H1 (cell line): ENCODE data around the gene HMCN1. TPM values are rescaled to one million over a fixed set of nuclear protein-coding genes. Genes with fewer than 3 reads are reported as not detected.

ENCODE experiments used
- CTCF ChIA-PET: fragments of 300-600 bp; sonication (Branson Sonifier 250); formaldehyde crosslinking; loops from one replicate; lab custom pipeline; 2021; ENCODE audit not compliant: partially characterized antibody; lab: Charles Lee
- POLR2A ChIA-PET: fragments of 300-600 bp; sonication (Branson Sonifier 250); formaldehyde crosslinking; loops from one replicate; lab custom pipeline; 2021; ENCODE audit warnings: inconsistent platforms; ENCODE audit not compliant: partially characterized antibody; lab: Charles Lee
- DNase-seq, 2 experiments: peaks; one replicate each; pipeline versions ENCODE4 v3.0.0 to v3.0.0-alpha.2; 2010 to 2022; ENCODE audit warnings: low spot score in 2 of 2, low read depth in 1 of 2, mixed read lengths in 1 of 2
- FAIRE-seq: peaks from 2 replicates; lab custom pipeline; 2011; peaks lifted over from hg19 to GRCh38; lab: Jason Lieb, UNC
- H2AFZ ChIP-seq: 2 replicates; pipeline ENCODE4 v1.8.1; 2012; ENCODE audit warnings: low read length, inconsistent platforms
- H2AK5ac ChIP-seq: 2 replicates; pipeline ENCODE4 v1.6.1; 2013; ENCODE audit warnings: low read depth, low read length
- H2BK120ac ChIP-seq: replicated peaks from 2 replicates; pipeline ENCODE3; 2013; ENCODE audit warnings: low read depth, low read length, inconsistent platforms
- H2BK12ac ChIP-seq: 2 replicates; pipeline ENCODE4 v1.6.1; 2013; ENCODE audit warnings: low read depth, low read length
- H2BK15ac ChIP-seq: 2 replicates; pipeline ENCODE4 v1.6.1; 2013; ENCODE audit warnings: low read length
- H2BK20ac ChIP-seq: 2 replicates; pipeline ENCODE4 v1.6.1; 2013; ENCODE audit warnings: low read length
- H2BK5ac ChIP-seq: 2 replicates; pipeline ENCODE4 v1.6.1; 2013; ENCODE audit warnings: low read depth, low read length
- H3K14ac ChIP-seq: 2 replicates; pipeline ENCODE4 v1.6.1; 2013; ENCODE audit warnings: inconsistent platforms; ENCODE audit not compliant: insufficient read length
- H3K18ac ChIP-seq: 2 replicates; pipeline ENCODE4 v1.6.1; 2013; ENCODE audit warnings: low read length; ENCODE audit errors: extremely low read depth
- H3K23ac ChIP-seq: 2 replicates; pipeline ENCODE4 v1.6.1; 2013; ENCODE audit warnings: inconsistent platforms; ENCODE audit not compliant: insufficient read length
- H3K23me2 ChIP-seq: 2 replicates; pipeline ENCODE4 v1.6.1; 2013; ENCODE audit warnings: low read depth, low read length
- H3K27ac ChIP-seq: 2 replicates; pipeline ENCODE4 v1.6.1; 2011; ENCODE audit warnings: low read depth, low read length, inconsistent platforms
- H3K27me3 ChIP-seq, 4 experiments: replicated peaks in 1 of 4; 1 replicate in 1 of 4; 2 replicates in 3 of 4; pipeline versions ENCODE4 v1.6.1 to v1.8.1; 2011 to 2013; ENCODE audit warnings: low read length in 3 of 4, mild to moderate bottlenecking in 3 of 4, inconsistent platforms in 2 of 4, mixed read lengths in 2 of 4, moderate library complexity in 1 of 4; ENCODE audit not compliant: control insufficient read depth in 3 of 4, insufficient read depth in 3 of 4; ENCODE audit errors: extremely low read depth in 1 of 4
- H3K36me3 ChIP-seq, 4 experiments: 2 replicates each; pipeline versions ENCODE4 v1.6.1 to v1.8.1; 2011 to 2013; ENCODE audit warnings: mild to moderate bottlenecking in 4 of 4, low read length in 3 of 4, moderate library complexity in 2 of 4, control low read depth in 1 of 4, inconsistent platforms in 1 of 4; ENCODE audit not compliant: insufficient read depth in 4 of 4, control insufficient read depth in 2 of 4
- H3K4ac ChIP-seq: replicated peaks from 2 replicates; pipeline ENCODE3; 2013; ENCODE audit warnings: low read length, low read depth, mixed read lengths, inconsistent platforms; ENCODE audit not compliant: insufficient read length
- H3K4me1 ChIP-seq, 4 experiments: replicated peaks in 1 of 4; 1 replicate in 1 of 4; 2 replicates in 3 of 4; pipeline versions ENCODE4 v1.6.1 to v1.8.1; 2011 to 2013; ENCODE audit warnings: low read length in 3 of 4, inconsistent platforms in 2 of 4, mixed read lengths in 1 of 4; ENCODE audit not compliant: insufficient read depth in 4 of 4, control insufficient read depth in 3 of 4
- H3K4me2 ChIP-seq, 2 experiments: 2 replicates each; pipeline versions ENCODE4 v1.6.1 to v1.8.1; 2011 to 2013; ENCODE audit warnings: low read depth in 2 of 2, low read length in 2 of 2, control low read depth in 1 of 2, inconsistent platforms in 1 of 2, mild to moderate bottlenecking in 1 of 2; ENCODE audit not compliant: insufficient read depth in 1 of 2
- H3K4me3 ChIP-seq, 4 experiments: fragments of 200-600, 300-600 bp in 1 of 4; sonication (generic), shearing (Covaris generic), sonication (Bioruptor Twin) in 1 of 4; 2 replicates each; pipeline versions ENCODE4 v1.5.1 to v1.8.1; 2011 to 2016; ENCODE audit warnings: low read length in 4 of 4, low read depth in 3 of 4, control low read depth in 2 of 4, inconsistent platforms in 2 of 4, mild to moderate bottlenecking in 2 of 4, mixed read lengths in 1 of 4, moderate library complexity in 1 of 4; ENCODE audit not compliant: insufficient read depth in 2 of 4; ENCODE audit errors: extremely low read depth in 1 of 4
- H3K56ac ChIP-seq: replicated peaks from 2 replicates; pipeline ENCODE3; 2013; ENCODE audit warnings: low read depth, mild to moderate bottlenecking, mixed read lengths, low read length, inconsistent platforms; ENCODE audit not compliant: insufficient read length
- H3K79me1 ChIP-seq: 2 replicates; pipeline ENCODE4 v1.6.1; 2013; ENCODE audit warnings: low read depth, low read length, control low read depth
- H3K79me2 ChIP-seq, 2 experiments: 2 replicates each; pipeline versions ENCODE4 v1.6.1 to v1.8.1; 2012 to 2013; ENCODE audit warnings: low read length in 2 of 2, mild to moderate bottlenecking in 2 of 2, inconsistent platforms in 1 of 2; ENCODE audit not compliant: insufficient read depth in 2 of 2, control insufficient read depth in 1 of 2
- H3K9ac ChIP-seq, 4 experiments: replicated peaks in 1 of 4; 1 replicate in 1 of 4; 2 replicates in 3 of 4; pipeline versions ENCODE4 v1.6.1 to v1.8.1; 2011 to 2013; ENCODE audit warnings: low read depth in 3 of 4, low read length in 3 of 4, control low read depth in 2 of 4, mild to moderate bottlenecking in 2 of 4, moderate library complexity in 2 of 4, inconsistent platforms in 1 of 4; ENCODE audit errors: extremely low read depth in 1 of 4
- H3K9me3 ChIP-seq, 2 experiments: 2 replicates each; pipeline versions ENCODE4 v1.6.1 to v1.8.1; 2012 to 2013; ENCODE audit warnings: mild to moderate bottlenecking in 2 of 2, moderate library complexity in 2 of 2, control low read depth in 1 of 2, inconsistent platforms in 1 of 2, low read depth in 1 of 2, low read length in 1 of 2, mixed read lengths in 1 of 2; ENCODE audit not compliant: insufficient read depth in 2 of 2
- H4K20me1 ChIP-seq, 2 experiments: replicated peaks in 1 of 2; 2 replicates each; pipeline versions ENCODE3 to v1.8.1; 2011 to 2013; ENCODE audit warnings: inconsistent platforms in 2 of 2, low read length in 2 of 2, mild to moderate bottlenecking in 1 of 2; ENCODE audit not compliant: insufficient read depth in 2 of 2, control insufficient read depth in 1 of 2
- H4K5ac ChIP-seq: 2 replicates; pipeline ENCODE4 v1.6.1; 2013; ENCODE audit warnings: low read length, low read depth, mixed read lengths, inconsistent platforms; ENCODE audit not compliant: insufficient read length
- H4K8ac ChIP-seq: 2 replicates; pipeline ENCODE4 v1.8.0; 2013; ENCODE audit warnings: mild to moderate bottlenecking, moderate library complexity, low read length, inconsistent platforms; ENCODE audit not compliant: insufficient read depth; ENCODE audit errors: extremely low read depth
- H4K91ac ChIP-seq: replicated peaks from 2 replicates; pipeline ENCODE3; 2013; ENCODE audit warnings: low read length, mixed read lengths, inconsistent platforms; ENCODE audit not compliant: insufficient read length
- ASH2L ChIP-seq: fragments of 200-600, 300-600 bp; sonication (generic); IDR thresholded peaks from one replicate; pipeline ENCODE4 v1.7.1; 2017; ENCODE audit warnings: low read length
- EGR1 ChIP-seq: IDR thresholded peaks from 2 replicates; pipeline ENCODE4 v1.6.1; 2011; ENCODE audit warnings: low read depth, low read length, borderline replicate concordance
- JUND ChIP-seq: IDR thresholded peaks from 2 replicates; pipeline ENCODE4 v1.6.1; 2011; ENCODE audit warnings: mild to moderate bottlenecking, improper control_type of control experiment, low read length
- NANOG ChIP-seq: IDR thresholded peaks from 2 replicates; pipeline ENCODE4 v1.6.1; 2011; ENCODE audit warnings: low read length, low read depth, mild to moderate bottlenecking, inconsistent platforms; ENCODE audit not compliant: insufficient read depth, poor library complexity, severe bottlenecking
- WGBS, 2 experiments: shearing (Covaris generic) in 1 of 2; methylation state at CpG; one replicate each; pipeline versions ENCODE4 v1.1.6 to v1.1.7; 2013 to 2015; ENCODE audit warnings: low lambda C conversion rate in 2 of 2, mixed read lengths in 2 of 2, inconsistent platforms in 1 of 2, low coverage in 1 of 2, missing lambda C conversion rate in 1 of 2; ENCODE audit not compliant: insufficient replicate concordance in 2 of 2, insufficient coverage in 1 of 2, insufficient read length in 1 of 2; ENCODE audit errors: extremely low coverage in 1 of 2, missing lambda C conversion rate in 1 of 2; 5-methylcytosine and 5-hydroxymethylcytosine counted together
- polyA plus RNA-seq, 7 experiments: library from polyadenylated mRNA; depleted of rRNA in 3 of 7; stranded (reverse) in 5 of 7; unstranded in 2 of 7; fragments of >200 nt in 5 of 7; fragments of 200-250 nt in 2 of 7; gene quantifications; 1 replicate in 5 of 7; 2 replicates in 1 of 7; 4 replicates in 1 of 7; pipeline versions ENCODE4 v1.2.1 to v1.2.3, GENCODE V29; 2011 to 2013; ENCODE audit warnings: missing spikeins in 2 of 7, mixed read lengths in 2 of 7
- total RNA-seq: library from RNA; stranded (reverse); fragmentation: NEBNext Ultra II Directional; extraction: Animal tissue kit (Norgen Biotek cat#: 25700); gene quantifications from 2 replicates; pipeline ENCODE4 v1.2.1, GENCODE V29; 2021

HMCN1 gene
- total and polyA plus RNA-seq, 2 of the 8 experiments (the other 6 are each of a cell fraction or from before 2014, with no cell fraction given): 13.8 to 14.6 TPM

GRCh38 chr1:185732951-185733350 is 1.2 kb upstream of the HMCN1 start:
- no peak overlapping the region for H2BK12ac ChIP-seq
- no peaks in the 10 kb centered on the region; a peak in 2 of 7 replicates for H3K27me3 ChIP-seq
- no peaks in the 10 kb centered on the region for H3K9me3 ChIP-seq
- no peak overlapping the region for H3K14ac ChIP-seq
- H3K27ac ChIP-seq: no peak overlapping the region
- ChIA-PET POLR2A (no interaction called here), CTCF (interaction anchor here (0.8 to 3.2 kb wide), 3 partner anchors 13 to 80 kb away, joined by 4 to 40 read pairs (median 9); no protein-coding TSS in a partner anchor)
- H3K79me1 ChIP-seq: no peaks in the 10 kb centered on the region
- no peak overlapping the region for H2AFZ ChIP-seq
- H4K8ac ChIP-seq: no peak overlapping the region
- H3K36me3 ChIP-seq: no peaks in the 10 kb centered on the region; a peak in 1 of 8 replicates
- no peak overlapping the region for H3K23ac ChIP-seq
- no peaks in the 10 kb centered on the region for H4K20me1 ChIP-seq
- H2BK20ac ChIP-seq: no peak overlapping the region
- 79% methylated on average over 5 of the region's 5 CpGs; no CpG with 5 or more reads in 1 of the 2 experiments for WGBS, 2 experiments
- no peak overlapping the region for H4K5ac ChIP-seq
- no peak overlapping the region for H2BK5ac ChIP-seq
- H4K91ac ChIP-seq: no peak overlapping the region
- DNase-seq: no peak
- no peak overlapping the region for H3K9ac ChIP-seq
- H3K4ac ChIP-seq: no peak overlapping the region
- H3K23me2 ChIP-seq: peaks cover 3% of the 10 kb centered on the region; the same call in 1 of the 2 replicates
- H3K79me2 ChIP-seq: no peaks in the 10 kb centered on the region
- no peak overlapping the region for H3K56ac ChIP-seq
- no peak for FAIRE-seq
- H3K4me3 ChIP-seq: no peak overlapping the region
- H2AK5ac ChIP-seq: no peak overlapping the region
- peaks cover 2 to 6% (median 4%) of the 10 kb centered on the region in 4 experiments; a peak in 6 of 7 replicates for H3K4me1 ChIP-seq
- no peak overlapping the region for H2BK120ac ChIP-seq
- H3K18ac ChIP-seq: no peak overlapping the region
- peak overlapping the region in 1 of 2 experiments; percentile 78; a peak in 2 of 4 replicates for H3K4me2 ChIP-seq
- H2BK15ac ChIP-seq: no peak overlapping the region
- TF ChIP-seq NANOG: no peak
- TF ChIP-seq ASH2L: no peak
- TF ChIP-seq EGR1: no peak
- no peak for TF ChIP-seq JUND
